Esophagus (tissue), 2 donors: ENCODE measurements around the gene CXXC1. TPM values are rescaled to one million over a fixed set of nuclear protein-coding genes. Genes with fewer than 3 reads are reported as not detected.
"Not testable (repeated sequence)": the region's sequence is repeated elsewhere in the genome, so short reads cannot be mapped to it uniquely, and the experiment has no call there.

Experiments
- H3K27ac ChIP-seq, 2 donors: one replicate each; pipeline ENCODE4 v1.5.1; 2013; ENCODE audit warnings: low read depth in 2 of 2, mild to moderate bottlenecking in 2 of 2, inconsistent platforms in 1 of 2, low read length in 1 of 2, moderate library complexity in 1 of 2
- H3K27me3 ChIP-seq, 2 donors: one replicate each; pipeline ENCODE4 v1.6.1; 2013; ENCODE audit warnings: low read length in 2 of 2, control low read depth in 1 of 2, mild to moderate bottlenecking in 1 of 2; ENCODE audit not compliant: insufficient read depth in 2 of 2, control insufficient read depth in 1 of 2
- H3K36me3 ChIP-seq, 2 donors: one replicate each; pipeline ENCODE4 v1.6.1; 2013; ENCODE audit warnings: low read length in 1 of 2; ENCODE audit not compliant: control insufficient read depth in 2 of 2, insufficient read depth in 2 of 2
- H3K4me1 ChIP-seq, 2 donors: one replicate each; pipeline ENCODE4 v1.6.1; 2013; ENCODE audit warnings: low read length in 1 of 2; ENCODE audit not compliant: control insufficient read depth in 2 of 2, insufficient read depth in 2 of 2
- H3K4me3 ChIP-seq, 2 donors: one replicate each; pipeline ENCODE4 v1.5.1; 2013; ENCODE audit warnings: low read length in 2 of 2, mild to moderate bottlenecking in 2 of 2, low read depth in 1 of 2, moderate library complexity in 1 of 2
- H3K9me3 ChIP-seq, 2 donors: one replicate each; pipeline ENCODE4 v1.6.1; 2013; ENCODE audit warnings: mild to moderate bottlenecking in 2 of 2, low read depth in 1 of 2, low read length in 1 of 2, moderate library complexity in 1 of 2; ENCODE audit not compliant: control insufficient read depth in 2 of 2, insufficient read depth in 1 of 2
- WGBS, 2 donors: extraction: QIAGEN DNeasy Blood & Tissue Kit; methylation state at CpG; one replicate each; pipeline ENCODE4 v1.1.7; 2013; 5-methylcytosine and 5-hydroxymethylcytosine counted together
- polyA plus RNA-seq, 2 donors: library from polyadenylated mRNA; stranded (reverse); fragments of 200-250 nt; gene quantifications; one replicate each; pipeline ENCODE4 v1.2.3, GENCODE V29; 2013
- donor health status: healthy with polysubstance abuse.
- donor health status: Bipolar disorder and iron deficiency.

Gene CXXC1
- polyA plus RNA-seq, 2 donors: 51.1 to 81.5 TPM

- H3K27me3 ChIP-seq: peaks cover 0 to 2% of the 10 kb centered on the region in 2 donors
- 83 to 88% methylated on average over 7 of the region's 7 CpGs for WGBS, 2 donors
Measured at GRCh38 chr18:50312296-50313030, 25.0 kb upstream of the CXXC1 start.

GRCh38 chr18:50311650-50312049, 24.2 kb upstream of the CXXC1 start:
- no peaks in the 10 kb centered on the region for H3K27me3 ChIP-seq
- H3K36me3 ChIP-seq: no peaks in the 10 kb centered on the region
- no peaks in the 10 kb centered on the region for H3K9me3 ChIP-seq
- no peak overlapping the region for H3K27ac ChIP-seq
- WGBS, 2 donors: 76 to 84% methylated on average over 3 of the region's 3 CpGs
- no peak overlapping the region for H3K4me3 ChIP-seq
- H3K4me1 ChIP-seq: peaks cover 3 to 6% of the 10 kb centered on the region in 2 donors

More at GRCh38 chr18:50312296-50313030, 25.0 kb upstream of the CXXC1 start:
- no peaks in the 10 kb centered on the region for H3K36me3 ChIP-seq
- H3K4me1 ChIP-seq: peaks cover 0 to 6% of the 10 kb centered on the region in 2 donors
- H3K9me3 ChIP-seq: no peaks in the 10 kb centered on the region
- H3K27ac ChIP-seq: no peak overlapping the region
- H3K4me3 ChIP-seq: no peak overlapping the region

GRCh38 chr18:50310080-50310479, 22.6 kb upstream of the CXXC1 start:
- no peak overlapping the region for H3K4me3 ChIP-seq
- peaks cover 3 to 6% of the 10 kb centered on the region in 2 donors for H3K4me1 ChIP-seq
- H3K9me3 ChIP-seq: no peaks in the 10 kb centered on the region
- 86% methylated on average over 10 of the region's 10 CpGs for WGBS, 2 donors
- H3K27ac ChIP-seq: no peak overlapping the region
- H3K36me3 ChIP-seq: no peaks in the 10 kb centered on the region
- H3K27me3 ChIP-seq: no peaks in the 10 kb centered on the region

GRCh38 chr18:50308851-50309250, 21.4 kb upstream of the CXXC1 start:
- not testable (repeated sequence) for H3K4me3 ChIP-seq, H3K27me3 ChIP-seq, H3K36me3 ChIP-seq, H3K4me1 ChIP-seq, H3K9me3 ChIP-seq, H3K27ac ChIP-seq
- 61 to 62% methylated on average over 5 of the region's 5 CpGs for WGBS, 2 donors

- Histone ChIP-seq H3K4me3 (peak overlapping the region; percentile 34 to 45), H3K36me3 (no peaks in the 10 kb centered on the region), H3K9me3 (no peaks in the 10 kb centered on the region), H3K4me1 (peaks cover 3 to 6% of the 10 kb centered on the region in 2 donors), H3K27me3 (no peaks in the 10 kb centered on the region), H3K27ac (peak overlapping the region in 1 of 2 donors; percentile 62)
- WGBS, 2 donors: 4 to 5% methylated on average over 26 of the region's 26 CpGs
Measured at GRCh38 chr18:50307738-50308470, 20.4 kb upstream of the CXXC1 start.

- Histone ChIP-seq H3K27me3 (no peaks in the 10 kb centered on the region), H3K4me3 (peak overlapping the region; percentile 34 to 45), H3K9me3 (no peaks in the 10 kb centered on the region), H3K36me3 (no peaks in the 10 kb centered on the region), H3K4me1 (peaks cover 3 to 6% of the 10 kb centered on the region in 2 donors), H3K27ac (peak overlapping the region in 1 of 2 donors; percentile 62)
- WGBS, 2 donors: 0 to 3% methylated on average over 8 of the region's 8 CpGs
Measured at GRCh38 chr18:50307400-50307737, 19.9 kb upstream of the CXXC1 start.

- H3K4me3 ChIP-seq: no peak overlapping the region
- no peaks in the 10 kb centered on the region for H3K9me3 ChIP-seq
- H3K36me3 ChIP-seq: no peaks in the 10 kb centered on the region
- peaks cover 3 to 6% of the 10 kb centered on the region in 2 donors for H3K4me1 ChIP-seq
- H3K27ac ChIP-seq: no peak overlapping the region
- WGBS, 2 donors: 57 to 60% methylated on average over 8 of the region's 8 CpGs
- H3K27me3 ChIP-seq: no peaks in the 10 kb centered on the region
Measured at GRCh38 chr18:50306944-50307343, 19.5 kb upstream of the CXXC1 start.

GRCh38 chr18:50301074-50301473, 13.6 kb upstream of the CXXC1 start:
- no peak overlapping the region for H3K27ac ChIP-seq
- H3K36me3 ChIP-seq: no peaks in the 10 kb centered on the region
- peaks cover 3 to 4% of the 10 kb centered on the region in 2 donors for H3K4me1 ChIP-seq
- peaks cover 0 to 2% of the 10 kb centered on the region in 2 donors for H3K9me3 ChIP-seq
- WGBS, 2 donors: 66 to 72% methylated on average over 5 of the region's 5 CpGs
- no peak overlapping the region for H3K4me3 ChIP-seq
- H3K27me3 ChIP-seq: no peaks in the 10 kb centered on the region

- H3K4me3 ChIP-seq: no peak overlapping the region
- no peaks in the 10 kb centered on the region for H3K36me3 ChIP-seq
- WGBS, 2 donors: 71 to 76% methylated on average over 7 of the region's 7 CpGs
- H3K9me3 ChIP-seq: peaks cover 0 to 2% of the 10 kb centered on the region in 2 donors
- no peaks in the 10 kb centered on the region for H3K27me3 ChIP-seq
- H3K4me1 ChIP-seq: peaks cover 3 to 4% of the 10 kb centered on the region in 2 donors
- no peak overlapping the region for H3K27ac ChIP-seq
Measured at GRCh38 chr18:50299626-50300388, 12.3 kb upstream of the CXXC1 start.
